Measurements from ENCODE around the gene ZNF646.

Gene ZNF646, protein sequence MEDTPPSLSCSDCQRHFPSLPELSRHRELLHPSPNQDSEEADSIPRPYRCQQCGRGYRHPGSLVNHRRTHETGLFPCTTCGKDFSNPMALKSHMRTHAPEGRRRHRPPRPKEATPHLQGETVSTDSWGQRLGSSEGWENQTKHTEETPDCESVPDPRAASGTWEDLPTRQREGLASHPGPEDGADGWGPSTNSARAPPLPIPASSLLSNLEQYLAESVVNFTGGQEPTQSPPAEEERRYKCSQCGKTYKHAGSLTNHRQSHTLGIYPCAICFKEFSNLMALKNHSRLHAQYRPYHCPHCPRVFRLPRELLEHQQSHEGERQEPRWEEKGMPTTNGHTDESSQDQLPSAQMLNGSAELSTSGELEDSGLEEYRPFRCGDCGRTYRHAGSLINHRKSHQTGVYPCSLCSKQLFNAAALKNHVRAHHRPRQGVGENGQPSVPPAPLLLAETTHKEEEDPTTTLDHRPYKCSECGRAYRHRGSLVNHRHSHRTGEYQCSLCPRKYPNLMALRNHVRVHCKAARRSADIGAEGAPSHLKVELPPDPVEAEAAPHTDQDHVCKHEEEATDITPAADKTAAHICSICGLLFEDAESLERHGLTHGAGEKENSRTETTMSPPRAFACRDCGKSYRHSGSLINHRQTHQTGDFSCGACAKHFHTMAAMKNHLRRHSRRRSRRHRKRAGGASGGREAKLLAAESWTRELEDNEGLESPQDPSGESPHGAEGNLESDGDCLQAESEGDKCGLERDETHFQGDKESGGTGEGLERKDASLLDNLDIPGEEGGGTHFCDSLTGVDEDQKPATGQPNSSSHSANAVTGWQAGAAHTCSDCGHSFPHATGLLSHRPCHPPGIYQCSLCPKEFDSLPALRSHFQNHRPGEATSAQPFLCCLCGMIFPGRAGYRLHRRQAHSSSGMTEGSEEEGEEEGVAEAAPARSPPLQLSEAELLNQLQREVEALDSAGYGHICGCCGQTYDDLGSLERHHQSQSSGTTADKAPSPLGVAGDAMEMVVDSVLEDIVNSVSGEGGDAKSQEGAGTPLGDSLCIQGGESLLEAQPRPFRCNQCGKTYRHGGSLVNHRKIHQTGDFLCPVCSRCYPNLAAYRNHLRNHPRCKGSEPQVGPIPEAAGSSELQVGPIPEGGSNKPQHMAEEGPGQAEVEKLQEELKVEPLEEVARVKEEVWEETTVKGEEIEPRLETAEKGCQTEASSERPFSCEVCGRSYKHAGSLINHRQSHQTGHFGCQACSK (N-terminal part only)

GRCh38 chr16:31073970-31074813 is at the start of gene ZNF646, which contains the start of gene ZNF668:
TSS of gene ZNF646 (plus strand) at chr16:31074422. CDS start at chr16:31076325, 1,903 bp downstream.
TSS of gene ZNF668 (minus strand) at chr16:31074240. CDS start at chr16:31064459, 9,781 bp downstream.
- FAIRE-seq = peak; percentile 88

DNA sequence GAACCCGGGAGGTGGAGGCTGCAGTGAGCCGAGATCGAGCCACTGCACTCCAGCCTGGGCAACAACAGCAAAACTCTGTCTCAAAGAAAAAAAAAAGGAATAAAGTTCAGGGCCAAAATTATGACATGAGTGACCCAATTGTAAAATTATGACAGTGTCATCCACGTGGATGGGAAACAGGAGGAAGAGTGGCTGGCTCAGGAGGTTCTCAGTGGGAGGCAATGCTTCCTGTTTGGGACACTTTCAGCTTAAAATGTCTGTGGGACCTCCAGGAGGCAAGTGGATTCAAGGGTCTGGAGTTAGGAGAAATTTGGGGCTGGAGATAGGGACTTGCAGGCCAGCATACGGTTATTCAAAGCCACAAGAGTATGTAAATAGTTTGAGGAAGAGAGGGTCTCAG is 48.9 kb upstream of the ZNF646 start:
- no peak for FAIRE-seq

DNA sequence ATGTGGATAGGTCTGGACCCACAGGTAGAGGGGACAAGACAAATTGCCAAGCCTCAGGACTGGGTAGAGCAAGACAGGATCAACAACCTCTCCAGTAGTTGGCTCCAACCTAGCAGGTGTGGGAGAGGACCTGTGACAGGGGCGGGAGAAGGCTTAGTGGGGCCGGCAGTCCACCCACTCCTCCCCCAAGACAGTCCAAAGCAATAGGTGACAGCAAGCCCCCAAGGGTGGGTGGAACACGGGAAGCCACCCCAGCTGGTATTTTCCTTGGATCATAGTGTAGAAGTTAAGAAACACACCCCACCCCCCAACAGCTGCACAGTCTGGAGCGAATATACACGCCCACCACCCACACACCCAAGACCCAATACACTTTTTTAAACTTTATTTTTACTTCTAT is 45.0 kb upstream of the ZNF646 start:
- FAIRE-seq = no peak

- no peak for FAIRE-seq
These were observed 42.9 kb upstream of the ZNF646 start for GRCh38 chr16:31031276-31031675.

- FAIRE-seq = peak; percentile 69
These were observed 41.2 kb upstream of the ZNF646 start, which contains the start of gene STX4 for GRCh38 chr16:31032736-31033708. TSS of gene STX4 (plus strand) at chr16:31033558. CDS start at chr16:31033806, 248 bp downstream.

GRCh38 chr16:31033709-31034492 is 40.3 kb upstream of the ZNF646 start:
- no peak for FAIRE-seq

DNA sequence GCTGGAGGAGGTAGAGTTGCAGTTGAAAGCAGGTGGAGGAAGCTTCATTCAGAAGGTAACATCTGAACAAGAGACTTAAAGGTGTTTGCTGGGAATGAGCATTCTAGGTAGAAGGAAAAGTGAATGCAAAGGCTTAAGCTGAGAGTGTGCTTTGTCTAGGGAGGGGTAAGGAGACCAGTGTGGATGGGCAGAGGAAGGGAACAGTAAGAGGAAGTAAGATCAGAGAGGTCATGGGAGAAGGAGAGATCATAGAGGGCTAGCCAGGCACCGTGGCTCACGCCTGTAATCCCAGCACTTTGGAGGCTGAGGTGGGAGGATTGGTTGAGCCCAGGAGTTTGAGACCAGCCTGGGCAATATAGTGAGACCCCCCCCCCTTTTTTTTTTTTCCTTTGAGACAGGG is 37.5 kb upstream of the ZNF646 start:
- FAIRE-seq = no peak

DNA sequence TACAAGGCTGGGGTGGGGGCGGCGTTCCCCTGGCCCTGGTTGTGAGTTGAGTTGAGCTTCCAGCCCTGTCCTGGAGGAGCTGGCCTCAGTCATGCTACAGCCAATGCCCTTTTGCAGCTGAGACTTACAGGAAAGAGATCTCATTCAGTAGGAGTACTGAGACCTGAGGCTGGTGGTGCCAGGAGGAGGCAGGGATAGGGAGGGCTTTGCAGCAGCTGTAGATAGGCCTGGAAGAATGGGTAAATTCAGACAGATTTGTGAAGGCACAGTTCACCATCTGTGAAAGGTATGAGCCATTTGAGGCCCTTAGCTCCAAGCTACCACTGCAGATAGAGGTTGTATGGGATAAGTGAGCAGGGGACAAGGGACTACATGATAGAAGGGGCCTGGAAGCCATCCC is 35.2 kb upstream of the ZNF646 start:
- no peak for FAIRE-seq

DNA sequence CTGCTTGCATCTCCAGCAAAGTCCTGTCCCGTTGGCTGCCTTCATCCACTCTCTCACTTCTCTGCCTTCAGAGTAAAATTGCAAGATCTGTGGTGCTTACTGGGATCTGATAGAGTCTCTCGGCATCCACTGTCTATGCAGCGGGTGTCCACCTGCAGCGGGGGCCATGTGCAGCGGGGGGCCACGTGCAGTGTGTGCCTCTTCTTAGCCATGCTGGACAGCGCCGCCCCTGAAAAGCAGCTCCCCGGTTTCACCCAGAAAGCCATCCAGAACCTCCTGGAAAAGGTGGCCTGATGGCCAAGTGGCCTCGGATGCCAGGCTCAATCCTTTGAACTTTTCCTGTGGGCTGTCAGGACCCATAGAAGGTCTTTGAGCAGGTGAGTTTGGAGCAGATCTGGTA is 31.4 kb upstream of the ZNF646 start:
- FAIRE-seq = no peak

DNA sequence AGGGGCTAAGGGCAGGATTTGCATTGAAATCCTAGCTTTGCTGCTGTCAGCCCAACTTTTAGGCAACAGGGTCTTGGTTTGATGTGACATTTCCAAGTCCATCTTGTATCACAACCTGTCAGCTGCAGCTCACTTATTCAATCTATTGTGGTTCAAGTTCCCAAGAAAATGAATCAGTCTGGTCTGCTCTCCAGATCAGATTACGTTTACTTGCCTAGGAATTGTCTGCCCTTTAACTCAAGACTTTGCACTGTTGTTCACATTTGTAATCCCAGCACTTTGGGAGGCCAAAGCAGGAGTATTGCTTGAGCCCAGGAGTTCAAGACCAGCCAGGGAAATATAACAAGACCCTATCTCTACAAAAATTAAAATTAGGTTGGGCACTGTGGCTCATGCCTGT is 30.9 kb upstream of the ZNF646 start:
- FAIRE-seq = no peak

DNA sequence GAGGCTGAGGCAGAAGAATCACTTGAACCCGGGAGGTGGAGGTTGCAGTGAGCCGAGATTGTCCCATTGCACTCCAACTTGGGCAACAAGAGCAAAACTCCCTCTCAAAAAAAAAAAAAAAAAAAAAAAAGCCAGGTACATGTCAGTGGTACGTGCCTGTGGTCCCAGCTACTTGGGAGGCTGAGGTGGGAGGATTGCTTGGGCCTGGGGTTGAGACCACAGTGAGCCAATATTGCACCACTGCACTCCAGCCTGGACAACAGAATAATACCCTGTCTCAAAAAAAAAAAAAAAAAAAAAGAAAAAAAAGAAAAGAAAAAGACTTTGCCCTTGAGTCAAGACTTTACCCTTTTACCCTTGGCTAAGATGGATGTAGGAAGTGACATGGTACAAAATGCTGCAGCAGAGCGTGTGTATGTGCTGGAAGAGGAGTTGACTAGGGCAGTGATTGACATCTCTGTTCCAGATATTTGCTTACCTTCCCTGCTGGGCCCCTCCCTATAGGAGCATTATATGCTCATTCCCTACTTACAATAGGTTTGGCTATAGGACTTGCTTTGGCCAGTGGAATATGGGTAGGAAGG is 30.2 kb upstream of the ZNF646 start:
- FAIRE-seq = no peak

DNA sequence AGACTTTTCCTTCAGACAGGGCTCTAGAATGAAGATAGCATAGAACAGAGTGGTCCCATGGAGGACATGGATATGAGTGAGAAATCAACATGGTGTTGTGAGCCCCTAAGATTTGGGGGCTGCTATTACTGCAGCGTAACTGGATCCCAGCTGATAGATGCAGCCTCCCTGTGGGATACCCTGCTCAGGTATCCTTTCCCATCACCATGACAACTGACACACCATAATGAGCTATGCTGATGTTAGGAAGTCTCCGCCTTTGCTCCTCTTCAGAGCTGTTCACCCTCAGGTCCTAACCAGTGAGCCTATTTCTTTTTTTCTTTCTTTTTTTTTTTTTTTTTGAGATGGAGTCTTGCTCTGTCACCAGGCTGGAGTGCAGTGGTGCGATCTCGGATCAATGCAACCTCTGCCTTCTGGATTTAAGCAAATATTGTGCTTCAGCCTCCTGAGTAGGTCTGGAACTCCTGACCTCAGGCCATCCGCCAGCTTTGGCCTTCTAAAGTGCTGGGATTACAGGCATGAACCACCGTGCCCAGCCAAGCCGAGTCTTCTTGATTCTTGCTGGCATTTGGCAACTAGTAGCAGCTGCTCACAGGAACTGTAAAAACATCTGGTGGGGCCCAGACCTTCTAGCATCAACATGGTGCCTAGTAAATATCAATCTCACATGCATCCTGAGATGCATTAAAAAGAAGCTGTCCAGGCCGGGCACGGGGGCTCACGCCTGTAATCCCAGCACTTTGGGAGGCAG is 23.8 kb upstream of the ZNF646 start:
- no peak for FAIRE-seq

GRCh38 chr16:31052114-31052513 is 22.1 kb upstream of the ZNF646 start:
- FAIRE-seq = no peak

DNA sequence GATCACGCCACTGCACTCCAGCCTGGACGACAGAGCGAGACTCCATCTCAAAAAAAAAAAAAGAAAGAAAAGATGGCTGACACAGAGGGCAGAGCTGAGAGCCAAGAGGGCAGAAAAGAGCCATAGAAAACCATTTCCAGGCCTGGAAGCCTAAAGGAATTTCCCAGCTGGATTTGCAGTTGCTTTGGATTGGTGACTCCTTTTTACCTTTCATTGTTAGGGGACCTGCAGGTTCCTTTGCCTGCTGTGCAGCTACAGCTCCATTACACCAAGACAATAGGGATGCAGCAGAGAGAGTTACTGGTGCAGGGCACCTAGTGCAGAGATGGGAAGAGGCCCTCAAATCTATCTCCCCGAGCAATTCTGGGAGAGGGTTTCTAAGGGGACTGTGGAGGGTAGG is 18.6 kb upstream of the ZNF646 start:
- FAIRE-seq = no peak

DNA sequence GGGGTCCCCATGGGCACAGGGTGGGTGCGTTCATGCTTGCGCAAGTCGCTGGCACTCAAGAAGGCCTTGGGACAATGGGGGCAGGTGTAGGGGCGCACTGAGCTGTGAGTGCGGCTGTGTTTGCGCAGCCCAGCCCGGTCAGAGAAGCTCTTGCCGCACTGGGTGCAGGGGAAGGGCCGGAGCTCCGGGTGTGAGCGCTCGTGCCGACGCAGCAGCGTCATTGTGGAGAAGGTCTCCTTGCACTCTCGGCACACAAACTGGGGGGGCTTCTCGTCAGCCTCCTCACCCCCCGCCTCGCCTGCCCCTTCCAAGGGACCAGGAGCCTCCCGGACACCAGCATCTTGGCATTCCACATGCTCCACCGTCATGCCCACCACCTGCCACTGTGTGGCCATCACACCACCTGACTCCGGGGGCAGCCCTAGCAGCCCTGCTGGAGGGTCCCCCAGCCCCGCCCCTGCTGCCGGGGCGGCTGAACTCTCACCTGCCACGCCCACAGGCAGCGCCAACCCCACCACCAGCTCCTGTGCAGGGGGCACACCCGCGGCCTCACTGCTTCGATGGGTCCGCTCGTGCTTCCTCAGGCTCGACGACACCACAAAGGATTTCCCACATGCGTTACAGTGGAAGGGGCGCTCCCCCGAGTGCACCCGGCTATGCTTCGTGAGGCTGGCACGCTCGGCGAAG is 13.0 kb upstream of the ZNF646 start:
- no peak for FAIRE-seq

- no peak for FAIRE-seq
These were observed 12.3 kb upstream of the ZNF646 start for GRCh38 chr16:31061813-31062440.

- FAIRE-seq = no peak
These were observed 10.8 kb upstream of the ZNF646 start for GRCh38 chr16:31063495-31063842.

Data from TTC549 (cell line).